Activated CD4-positive, alpha-beta T cell treated with anti-CD3 and anti-CD28 coated beads, Interleukin-2, Interleukin-6, amounts not matched to agents 100 ng/mL and 50 ng/mL, durations not matched to agents 16 hours and 8 hours (primary cell): Measurements from ENCODE around the gene RAPSN.

Experiments
- DNase-seq: peaks from one replicate; pipeline ENCODE4 v3.0.0-alpha.2; 2020

Gene RAPSN

GRCh38 chr11:47406896-47407745, 41.8 kb downstream of the RAPSN start:
- DNase-seq: no peak

DNA sequence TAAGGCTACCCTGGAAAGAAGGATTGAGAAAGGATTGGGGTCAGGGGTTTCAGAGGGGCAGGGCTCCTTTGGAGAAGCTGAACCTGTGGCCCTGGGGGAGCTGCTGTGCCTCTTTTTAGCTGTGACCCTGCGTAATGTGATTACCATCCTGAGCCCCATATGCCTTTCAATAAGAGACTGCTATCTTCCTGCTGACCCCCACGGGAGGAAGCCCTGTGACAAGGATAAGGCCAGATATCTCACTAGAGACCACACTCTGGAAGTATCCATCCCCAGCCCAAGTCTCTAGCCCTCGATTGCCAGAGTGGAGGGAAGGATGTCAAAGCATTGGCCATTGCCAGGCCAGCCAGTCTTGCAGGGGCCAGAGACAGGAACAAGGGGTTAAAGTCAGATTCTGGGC, 45.4 kb downstream of the RAPSN start:
- DNase-seq: no peak

DNA sequence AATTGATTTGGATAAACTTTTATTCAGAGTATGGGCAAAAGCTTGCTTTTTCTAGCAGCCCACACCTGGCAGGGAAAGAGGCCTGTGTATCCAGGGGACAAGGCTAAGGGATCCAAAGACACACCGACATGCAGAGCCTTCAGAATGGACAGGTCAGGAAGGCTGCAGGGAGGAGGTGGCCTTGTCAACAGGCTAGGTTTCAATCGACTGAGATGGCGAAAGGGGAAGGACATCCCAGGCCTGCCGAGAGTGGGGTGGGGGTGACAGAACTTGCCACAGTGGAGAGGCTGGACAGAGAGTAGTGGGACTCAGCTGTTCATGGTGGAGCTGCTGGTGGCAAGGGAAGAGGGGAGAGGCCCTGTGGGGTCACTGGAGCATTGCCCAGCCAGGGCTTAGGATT, 45.8 kb downstream of the RAPSN start:
- no peak for DNase-seq

DNA sequence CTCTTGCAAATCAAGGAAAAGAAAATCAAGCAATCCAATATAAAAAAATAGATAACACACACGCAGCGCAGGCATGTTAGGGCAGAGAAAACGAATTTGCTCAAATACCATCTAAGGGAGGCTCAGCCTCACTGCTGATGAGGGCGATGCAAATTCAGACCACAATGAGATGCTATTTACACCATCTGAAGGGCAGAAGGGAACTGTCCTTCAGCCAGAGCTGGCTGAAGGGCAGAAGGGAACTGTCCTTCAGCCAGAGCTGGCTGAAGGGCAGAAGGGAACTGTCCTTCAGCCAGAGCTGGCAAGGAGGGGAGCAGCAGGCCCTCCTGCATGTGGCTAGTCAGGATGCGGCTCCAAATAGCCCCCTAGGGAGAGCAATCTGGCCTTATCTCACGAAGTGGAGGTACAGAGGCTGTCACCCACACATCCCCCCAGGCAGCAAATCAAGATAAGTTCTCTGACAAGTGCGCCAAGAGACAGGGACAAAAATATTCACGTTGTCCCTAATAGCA, 48.1 kb downstream of the RAPSN start:
- no peak for DNase-seq

- DNase-seq: no peak
Observed at GRCh38 chr11:47399860-47400767, 48.8 kb downstream of the RAPSN start.

DNA sequence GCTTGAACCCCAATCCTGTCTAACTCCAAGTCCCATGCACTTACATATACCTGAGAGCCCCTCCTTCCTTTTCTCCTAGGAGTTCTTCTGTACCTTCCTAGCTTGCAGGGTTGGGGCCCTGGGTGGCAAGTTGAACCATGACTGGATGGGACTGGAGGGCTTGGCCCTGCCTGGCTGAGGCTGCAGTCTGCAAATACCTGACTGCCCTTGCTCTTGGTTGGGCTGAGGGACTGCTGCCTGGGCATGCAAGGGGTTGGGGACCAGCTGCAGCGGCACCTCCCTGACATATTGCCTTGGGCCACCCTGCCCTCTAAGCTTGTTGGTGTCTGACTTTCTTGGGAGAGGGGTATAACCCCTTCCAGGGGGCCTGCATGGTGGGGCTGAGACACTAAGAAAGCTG, 50.4 kb downstream of the RAPSN start:
- DNase-seq: no peak

DNA sequence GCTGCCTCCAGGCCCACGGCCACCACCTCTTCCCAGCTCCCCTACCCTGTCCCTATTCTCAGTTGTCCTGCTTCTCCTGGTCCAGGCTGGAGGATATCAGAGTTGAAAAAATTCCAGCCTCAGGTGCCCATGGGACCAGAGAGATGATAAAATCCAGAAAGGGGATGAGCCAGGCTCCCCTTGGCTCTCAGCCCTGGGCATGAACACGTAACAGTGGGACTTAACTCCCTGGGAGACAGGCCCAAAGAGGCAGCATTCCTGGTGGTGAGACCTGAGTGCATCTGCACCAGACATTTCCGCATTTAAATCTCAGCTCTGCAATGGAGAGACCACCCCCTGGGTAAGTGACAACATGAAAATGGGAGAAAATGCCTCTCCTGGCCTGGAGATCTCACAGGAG, 50.9 kb downstream of the RAPSN start:
- DNase-seq: no peak

GRCh38 chr11:47396049-47396320, 53.0 kb downstream of the RAPSN start:
- DNase-seq: no peak

DNA sequence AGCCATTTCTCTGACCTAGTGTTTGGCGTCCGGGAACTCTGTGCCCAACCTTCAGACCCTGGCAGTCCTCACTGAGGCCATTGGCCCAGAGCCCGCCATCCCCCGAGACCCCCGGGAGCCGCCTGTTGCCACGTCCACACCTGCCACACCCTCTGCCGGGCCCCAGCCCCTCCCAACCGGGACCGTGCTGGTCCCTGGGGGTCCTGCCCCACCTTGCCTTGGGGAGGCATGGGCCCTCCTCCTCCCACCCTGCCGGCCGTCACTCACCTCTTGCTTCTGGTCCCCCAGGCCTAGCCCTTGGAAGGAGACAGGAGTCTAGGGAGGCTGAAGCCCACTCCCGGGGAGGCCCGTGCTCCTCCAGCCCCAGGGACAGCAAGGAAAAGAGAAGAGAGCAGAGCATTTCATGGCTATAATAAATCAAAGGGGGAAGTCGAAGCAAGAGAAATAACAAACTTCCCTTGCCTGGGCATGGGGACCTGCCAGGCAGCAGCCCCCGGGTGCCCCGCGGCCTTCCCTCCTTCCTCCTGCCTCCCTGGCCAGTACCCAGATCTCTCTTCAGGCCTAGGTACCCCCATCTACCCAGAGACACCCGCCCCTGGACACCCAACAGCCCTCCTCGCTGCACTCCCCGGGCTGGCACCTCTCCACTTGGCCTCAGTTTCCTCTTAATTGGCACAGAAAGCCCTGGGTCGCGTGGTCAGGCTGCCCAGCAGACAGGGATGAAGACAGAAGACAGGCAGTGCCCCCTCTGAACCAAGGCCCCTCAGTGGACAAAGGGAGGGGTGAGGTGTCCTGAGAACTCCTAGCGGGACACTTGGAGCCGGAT, 53.5 kb downstream of the RAPSN start:
- DNase-seq: no peak

GRCh38 chr11:47394322-47395222, 54.4 kb downstream of the RAPSN start:
- peak; percentile 77 for DNase-seq

- no peak for DNase-seq
Observed at GRCh38 chr11:47394050-47394321, 55.0 kb downstream of the RAPSN start.

DNA sequence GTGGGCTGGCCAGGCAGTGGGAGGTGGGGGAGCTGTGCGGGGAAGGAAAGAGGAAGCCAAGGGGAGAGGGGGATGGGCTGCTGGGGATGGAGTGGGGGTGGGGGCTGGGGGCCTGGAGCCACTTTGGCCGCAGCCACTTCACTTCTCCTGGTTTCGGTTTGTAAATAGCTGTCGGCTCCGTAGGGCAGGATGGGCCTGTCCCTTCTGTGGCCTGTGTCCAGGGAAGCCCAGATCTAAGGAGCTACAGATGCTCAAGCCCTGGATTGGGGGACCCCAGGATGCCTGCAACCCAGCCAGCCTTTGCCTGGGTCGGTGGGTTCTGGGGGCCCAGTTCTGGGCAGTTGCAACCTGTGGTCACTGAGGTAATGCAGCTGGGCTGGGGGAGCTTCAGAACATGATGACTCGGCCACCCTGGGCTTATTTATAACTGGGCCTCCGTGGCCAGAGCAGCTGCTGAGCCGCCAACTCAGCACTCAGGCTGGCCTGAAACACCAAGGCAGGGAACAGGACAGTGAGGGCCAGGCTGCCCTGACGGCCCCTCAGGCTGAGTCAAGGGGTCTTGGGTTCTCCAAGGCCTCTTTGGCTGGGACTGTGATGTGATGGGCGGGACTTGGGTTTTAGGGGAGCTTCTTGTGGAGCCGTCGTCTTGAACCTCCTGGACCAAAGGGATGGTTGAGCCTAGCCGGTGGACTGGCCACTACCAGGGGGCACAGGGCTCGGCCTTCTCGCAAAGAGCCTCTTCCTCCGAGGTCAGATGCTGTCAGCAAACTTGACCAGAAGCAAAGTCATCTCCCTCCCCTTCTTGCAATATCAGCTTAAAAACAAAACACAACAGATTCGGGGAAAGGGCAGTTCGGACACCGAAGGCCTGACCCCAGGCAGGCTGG, 55.5 kb downstream of the RAPSN start:
- DNase-seq: no peak

- DNase-seq: no peak
Observed at GRCh38 chr11:47392546-47393162, 56.3 kb downstream of the RAPSN start.

DNA sequence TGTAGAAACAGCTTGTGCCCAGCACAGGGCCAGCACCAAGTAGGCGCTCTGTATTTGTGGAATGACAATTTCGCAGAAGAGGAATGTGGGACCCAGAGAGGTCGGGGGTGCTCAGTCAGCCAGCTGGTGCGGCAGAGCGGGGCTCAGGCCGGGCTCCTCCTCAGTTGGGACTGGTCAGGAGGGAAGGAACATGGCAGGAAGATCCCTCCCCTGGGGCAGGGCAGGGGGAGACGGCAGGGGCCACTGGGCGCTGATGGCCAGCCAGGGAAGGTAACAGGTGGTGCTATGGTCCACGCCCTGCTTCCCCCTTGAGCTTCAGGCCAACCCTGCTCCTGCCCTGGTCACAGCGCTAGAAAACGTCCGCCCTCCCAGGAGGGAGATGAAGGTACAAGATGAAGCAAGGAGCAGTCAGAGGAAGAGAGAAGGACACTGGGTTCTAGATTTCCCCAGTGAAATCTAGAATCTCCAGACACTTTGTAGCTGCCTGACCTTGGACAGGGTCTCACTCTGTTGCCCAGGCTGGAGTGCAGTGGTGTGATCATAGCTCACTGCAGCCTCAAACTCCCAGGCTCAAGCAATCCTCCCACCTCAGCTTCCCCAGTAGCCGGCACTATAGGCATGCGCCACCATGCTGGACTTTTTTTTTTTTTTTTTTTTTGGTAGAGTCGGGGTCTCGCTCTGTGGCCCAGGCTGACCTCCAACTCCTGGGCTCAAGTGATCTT, 57.1 kb downstream of the RAPSN start:
- no peak for DNase-seq

- DNase-seq: no peak
Observed at GRCh38 chr11:47391077-47391583, 57.8 kb downstream of the RAPSN start.

DNA sequence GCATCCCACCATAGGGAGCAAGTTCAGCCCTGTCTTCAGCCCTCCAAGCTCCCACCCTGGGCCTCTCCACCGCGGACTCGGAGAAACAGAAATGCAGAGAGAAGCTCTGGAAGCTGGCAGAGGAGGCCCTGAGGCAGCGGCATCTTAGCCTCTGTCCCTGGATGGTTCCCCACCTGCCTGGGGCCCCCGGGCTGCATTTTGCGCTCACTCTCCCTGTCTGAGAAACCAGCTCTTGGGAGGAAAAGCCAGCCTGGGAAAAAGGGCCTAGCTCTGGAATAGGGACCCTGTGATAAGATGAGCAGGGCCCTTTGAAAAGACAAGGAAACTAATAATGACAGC, 58.5 kb downstream of the RAPSN start:
- no peak for DNase-seq

DNA sequence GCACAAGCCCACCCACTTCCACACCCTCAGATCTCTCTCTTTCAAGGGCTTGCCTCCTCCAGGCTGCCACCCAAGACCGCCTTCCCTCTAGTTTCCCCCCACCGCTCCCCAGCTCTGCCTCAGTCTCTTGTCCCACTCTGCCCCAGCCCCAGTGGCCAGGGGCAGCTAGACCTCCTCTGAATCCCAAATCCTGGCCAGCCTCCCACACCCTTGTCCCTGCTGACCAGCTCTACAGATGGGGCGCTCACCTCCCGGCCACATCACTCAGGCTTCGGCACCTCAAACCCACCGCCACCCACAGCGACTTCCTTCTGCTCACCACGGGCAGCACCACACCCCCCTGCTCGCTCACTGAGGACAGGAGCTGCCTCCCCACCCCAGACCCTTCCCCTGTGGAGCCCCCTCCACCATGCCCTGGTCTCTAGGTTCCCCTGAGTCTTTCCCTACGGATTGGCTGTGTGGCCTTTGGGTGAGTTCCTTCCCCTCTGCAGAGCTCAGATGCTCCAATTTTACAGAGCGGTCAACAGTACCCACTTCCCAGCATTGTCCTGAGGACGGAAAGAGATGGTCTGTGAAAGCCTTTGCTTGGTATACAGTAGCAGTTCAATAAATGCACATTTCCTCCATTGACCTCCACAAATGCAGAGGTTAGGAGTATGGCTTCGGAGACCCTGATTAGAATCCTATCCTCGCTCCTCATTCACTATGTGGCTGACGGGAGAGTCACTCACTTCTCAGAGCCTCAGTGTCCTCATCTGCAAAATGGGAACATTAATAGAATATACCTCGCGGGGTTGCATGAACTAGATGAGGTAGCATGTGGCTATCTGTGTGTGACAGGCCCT, 59.1 kb downstream of the RAPSN start:
- no peak for DNase-seq

GRCh38 chr11:47388697-47389576, 60.0 kb downstream of the RAPSN start:
- no peak for DNase-seq
